ENCODE data around the gene CCDC83. TPM values are rescaled to one million over a fixed set of nuclear protein-coding genes. Genes with fewer than 3 reads are reported as not detected.

The CCDC83 gene
- total and polyA plus RNA-seq, 9 of the 15 experiments (the other 6 are each of a cell fraction or from before 2014, with no cell fraction given), result not detected

DNA sequence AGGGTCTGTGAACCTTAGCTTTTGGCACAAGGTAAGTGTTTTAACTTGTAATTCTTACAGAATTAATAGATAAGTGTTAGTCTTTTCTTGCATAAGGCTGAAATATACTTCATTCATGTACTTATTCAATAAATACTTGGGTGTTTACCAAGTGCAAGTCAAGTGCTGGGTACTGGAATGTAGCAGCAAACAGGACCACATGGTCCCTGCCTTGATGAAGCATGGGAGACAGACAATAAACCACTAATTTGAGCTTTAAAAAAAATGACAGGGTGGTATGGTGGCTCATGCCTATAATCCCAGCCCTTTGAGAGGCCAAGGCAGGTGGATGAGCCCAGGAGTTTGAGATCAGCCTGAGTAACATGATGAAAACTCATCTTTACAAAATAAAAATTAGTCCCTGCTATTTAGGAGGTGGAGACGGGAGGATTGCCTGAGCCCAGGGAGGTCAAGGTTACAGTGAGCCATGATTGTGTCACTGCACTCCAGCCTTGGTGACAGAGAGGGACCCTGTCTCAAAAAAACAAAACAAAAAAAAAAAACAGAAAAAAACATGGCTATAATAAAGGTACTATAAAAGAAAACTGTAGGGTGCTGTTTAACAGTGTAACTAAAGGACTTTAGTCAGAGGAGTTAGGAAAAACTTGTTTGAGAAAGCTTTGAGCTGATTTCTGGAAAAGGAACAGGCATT, 11.1 kb downstream of the CCDC83 start:
- Histone ChIP-seq H3K4me1 (replicated peaks in 1 of 2; ENCODE audit: control insufficient read depth in 2 of 2, insufficient read depth in 2 of 2, low read length in 2 of 2) (no peaks in the 10 kb centered on the region), H3K36me3 (ENCODE audit: control insufficient read depth, insufficient read depth, low read length) (no peaks in the 10 kb centered on the region), H4K20me1 (replicated peaks; ENCODE audit: control insufficient read depth, insufficient read depth, low read length) (no peaks in the 10 kb centered on the region), H3K9me3 (replicated peaks; ENCODE audit: control insufficient read depth, insufficient read depth, low read depth, low read length) (no peaks in the 10 kb centered on the region), H2AFZ (ENCODE audit: low read depth, low read length) (no peak overlapping the region), H3K9ac (ENCODE audit: insufficient read depth in 1 of 2, low read depth in 2 of 2, low read length in 2 of 2) (no peak overlapping the region), H3K4me3 (no peak overlapping the region), H3K79me2 (ENCODE audit: control insufficient read depth, insufficient read depth, low read length) (no peaks in the 10 kb centered on the region), H3K27me3 (ENCODE audit: control insufficient read depth in 2 of 2, insufficient read depth in 2 of 2, low read length in 2 of 2) (peaks cover 4 to 5% of the 10 kb centered on the region in 2 experiments; a peak in 3 of 5 replicates), H3K9me1 (ENCODE audit: control insufficient read depth, insufficient read depth, low read length) (no peaks in the 10 kb centered on the region), H3K4me2 (ENCODE audit: insufficient read depth, low read length) (no peak overlapping the region), H3K27ac (ENCODE audit: extremely low read depth, low read depth, low read length) (no peak overlapping the region)
- 0% methylated on average over 1 of the region's 1 CpG for WGBS (ENCODE audit: insufficient coverage, low coverage, missing lambda C conversion rate)
- TF ChIP-seq EP300 (IDR thresholded peaks at IDR 0.05; ENCODE audit: low read length) (no peak), GTF2E2 (tag; IDR thresholded peaks at IDR 0.05) (no peak), CHD1 (IDR thresholded peaks at IDR 0.05; ENCODE audit: low read length) (no peak), PRDM10 (IDR thresholded peaks at IDR 0.05; ENCODE audit: partially characterized antibody) (no peak), HNRNPLL (IDR thresholded peaks at IDR 0.05; ENCODE audit: low read depth, low read length, poor library complexity, severe bottlenecking) (no peak), ZNF561 (CRISPR knock-in tag; conservative IDR thresholded peaks at IDR 0.05) (no peak), RFX1 (IDR thresholded peaks at IDR 0.05) (no peak), TAF9B (IDR thresholded peaks at IDR 0.05; ENCODE audit: partially characterized antibody) (no peak)
- TF ChIP-seq, protein P1, sequence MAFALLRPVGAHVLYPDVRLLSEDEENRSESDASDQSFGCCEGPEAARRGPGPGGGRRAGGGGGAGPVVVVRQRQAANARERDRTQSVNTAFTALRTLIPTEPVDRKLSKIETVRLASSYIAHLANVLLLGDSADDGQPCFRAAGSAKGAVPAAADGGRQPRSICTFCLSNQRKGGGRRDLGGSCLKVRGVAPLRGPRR (CRISPR knock-in tag; IDR thresholded peaks at IDR 0.05), result no peak
- ChIA-PET POLR2A (interaction anchor here (0.9 to 1.5 kb wide), 4 partner anchors 12 to 126 kb away, joined by 3 to 5 read pairs (median 3); partner anchors contain the start of gene CCDC83), CTCF (ENCODE audit: low intra/inter-chr PET ratio) (no interaction called here)
- ATAC-seq (no peak), DNase-seq (ENCODE audit: extremely low read depth in 1 of 4, low spot score in 3 of 4) (no peak), FAIRE-seq (no peak)
- BruUV-seq (replicated peaks), result no TSS peak
- in situ Hi-C loops (cut with MboI), result loop anchor here (10.0 kb wide), 1 partner anchor 429 kb away; no protein-coding TSS in a partner anchor
- intact Hi-C loops (cut with micrococcal nuclease), result no loop called here

All from K562 (cell line).